HG03060 (cell line): ENCODE data around the gene SHC1.

Source experiments
- ATAC-seq: cut with Tn5 transposase; IDR thresholded peaks from one replicate; pipeline ENCODE4 v1.9.1; 2021; ENCODE audit warnings: low read depth, moderate number of reproducible peaks; ENCODE audit not compliant: unreplicated experiment

Gene SHC1

GRCh38 chr1:155009221-155009711 lies 38.7 kb upstream of the SHC1 start:
- ATAC-seq: no peak

GRCh38 chr1:155008015-155008941 lies 37.7 kb upstream of the SHC1 start:
- no peak for ATAC-seq

- no peak for ATAC-seq
These were observed 36.8 kb upstream of the SHC1 start for GRCh38 chr1:155007251-155007828.

GRCh38 chr1:155006601-155007101 lies 36.1 kb upstream of the SHC1 start:
- ATAC-seq: no peak

- no peak for ATAC-seq
These were observed 34.8 kb upstream of the SHC1 start for GRCh38 chr1:155005076-155006011.

- no peak for ATAC-seq
These were observed 34.0 kb upstream of the SHC1 start for GRCh38 chr1:155004352-155005075.

- ATAC-seq: no peak
These were observed 33.3 kb upstream of the SHC1 start for GRCh38 chr1:155003766-155004351.

- ATAC-seq: no peak
These were observed 32.7 kb upstream of the SHC1 start for GRCh38 chr1:155003227-155003765.

GRCh38 chr1:155002464-155003226 lies 32.1 kb upstream of the SHC1 start, which contains the start of gene ZBTB7B:
Gene ZBTB7B (plus strand): TSS chr1:155002802. CDS start chr1:155014661, 11,859 bp downstream.
- ATAC-seq: no peak

GRCh38 chr1:155001675-155002463 lies 31.3 kb upstream of the SHC1 start:
- ATAC-seq: no peak

GRCh38 chr1:155001425-155001674 lies 30.8 kb upstream of the SHC1 start:
- ATAC-seq: no peak

- ATAC-seq: no peak
These were observed 30.3 kb upstream of the SHC1 start for GRCh38 chr1:155000726-155001424.

GRCh38 chr1:155000411-155000725 lies 29.8 kb upstream of the SHC1 start:
- ATAC-seq: no peak

GRCh38 chr1:154999571-155000410 lies 29.2 kb upstream of the SHC1 start:
- ATAC-seq: no peak

GRCh38 chr1:154998818-154999570 lies 28.4 kb upstream of the SHC1 start:
- no peak for ATAC-seq
